Esophagus muscularis mucosa (tissue), 4 donors: Measurements from ENCODE around the gene PDZK1IP1.

Experiments
- CTCF ChIP-seq, 3 experiments: fragments of 200-600 bp in 2 of 3; fragments of 450-650 bp in 1 of 3; sonication (generic) in 2 of 3; IDR thresholded peaks; one replicate each; pipeline ENCODE4 v1.5.1; 2017 to 2019; ENCODE audit warnings: antibody characterized with exemption in 3 of 3, mild to moderate bottlenecking in 2 of 3, moderate library complexity in 1 of 3
- EP300 ChIP-seq: sonication (generic); formaldehyde crosslinking; IDR thresholded peaks from one replicate; pipeline ENCODE4 v1.6.1; 2017; ENCODE audit warnings: antibody characterized with exemption
- POLR2A ChIP-seq: fragments of 450-650 bp; IDR thresholded peaks from one replicate; pipeline ENCODE4 v1.6.1; 2017; ENCODE audit warnings: antibody characterized with exemption, moderate library complexity, mild to moderate bottlenecking, low read depth
- POLR2AphosphoS5 ChIP-seq, 2 donors: sonication (generic); formaldehyde crosslinking; IDR thresholded peaks; one replicate each; pipeline ENCODE4 v1.6.1; 2017; ENCODE audit warnings: antibody characterized with exemption in 2 of 2

DNA sequence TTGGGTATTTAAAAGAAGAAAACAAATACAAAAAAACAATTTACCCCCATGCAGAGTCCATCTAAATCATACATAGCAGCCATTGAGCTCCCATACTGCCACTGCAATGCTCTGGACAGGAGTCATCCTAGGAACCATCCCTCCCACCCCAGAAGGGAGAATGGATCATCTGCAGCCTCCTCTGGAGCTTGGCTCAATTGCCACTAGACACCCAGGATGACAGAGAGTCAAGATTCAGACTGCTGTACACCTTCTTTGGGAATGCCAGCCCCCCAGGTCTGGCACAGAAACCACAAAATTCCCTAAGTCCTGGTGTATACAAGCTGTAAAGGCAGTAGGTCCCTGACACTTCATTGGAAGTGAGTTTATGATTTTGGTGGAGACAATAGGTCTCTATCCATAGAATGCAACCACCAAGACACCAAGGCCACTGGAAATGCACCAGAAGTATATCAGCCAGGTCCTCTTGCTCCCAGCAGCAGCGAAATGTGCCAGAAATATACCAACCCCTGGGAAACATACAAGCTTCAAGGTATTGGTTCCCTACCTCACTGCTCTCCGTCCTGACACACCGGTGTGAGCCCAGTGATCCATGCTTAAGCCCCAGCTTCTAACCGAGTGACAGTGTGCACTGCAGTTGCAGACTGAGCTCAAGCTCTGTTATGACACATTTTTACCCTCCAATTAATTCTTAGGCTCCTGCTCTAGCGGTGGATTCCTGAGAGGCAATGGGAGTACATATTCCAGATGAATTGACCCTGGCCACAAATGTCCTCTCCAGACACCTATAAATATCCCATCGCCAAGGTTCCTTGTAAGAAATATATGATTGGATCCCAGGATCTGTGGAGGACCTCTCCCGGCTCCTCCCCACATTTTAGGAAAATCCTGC, 37.8 kb upstream of the PDZK1IP1 start:
- no peak for TF ChIP-seq CTCF (IDR thresholded peaks at IDR 0.05)
- TF ChIP-seq POLR2A: no peak
- TF ChIP-seq POLR2AphosphoS5 (IDR thresholded peaks at IDR 0.05): no peak
- TF ChIP-seq EP300: no peak
